Activated CD4-positive, alpha-beta T cell treated with anti-CD3 and anti-CD28 coated beads, Interleukin-2, amount 50 U/mL, for 24 hours (primary cell): ENCODE data around the gene EHMT2.
"Not testable (repeated sequence)": the region's sequence is repeated elsewhere in the genome, so short reads cannot be mapped to it uniquely, and the experiment has no call there.

Source experiments
- DNase-seq, 2 donors: peaks; one replicate each; pipeline ENCODE4 v3.0.0-alpha.2; 2020; ENCODE audit warnings: low read depth in 1 of 2, low spot score in 1 of 2

The EHMT2 gene

GRCh38 chr6:31897612-31898382, at the start of gene EHMT2:
TSS of gene EHMT2 (minus strand) at chr6:31897698. CDS start at chr6:31897677, 21 bp downstream.
- peak; percentile 65 to 70 for DNase-seq

- DNase-seq, result no peak
These were observed 49.7 kb upstream of the EHMT2 start for GRCh38 chr6:31947070-31947675.

GRCh38 chr6:31946370-31946885, 48.9 kb upstream of the EHMT2 start:
- DNase-seq, result no peak

GRCh38 chr6:31945507-31946369, 48.2 kb upstream of the EHMT2 start, which contains the start of gene CFB:
TSS of gene CFB (plus strand) at chr6:31946095. CDS start at chr6:31946222, 127 bp downstream.
- DNase-seq, result no peak

- DNase-seq, result no peak
These were observed 47.6 kb upstream of the EHMT2 start for GRCh38 chr6:31945154-31945506.

GRCh38 chr6:31943742-31944141, 46.2 kb upstream of the EHMT2 start:
- DNase-seq, result no peak

- DNase-seq, result no peak
These were observed 42.8 kb upstream of the EHMT2 start for GRCh38 chr6:31940256-31940664.

GRCh38 chr6:31935823-31936222, 38.3 kb upstream of the EHMT2 start:
- DNase-seq, result no peak

- no peak for DNase-seq
These were observed 37.5 kb upstream of the EHMT2 start for GRCh38 chr6:31935021-31935420.

GRCh38 chr6:31933537-31933936, 36.0 kb upstream of the EHMT2 start:
- no peak for DNase-seq

GRCh38 chr6:31932137-31932536, 34.6 kb upstream of the EHMT2 start:
- not testable (repeated sequence) for DNase-seq

GRCh38 chr6:31930962-31931361, 33.5 kb upstream of the EHMT2 start:
- DNase-seq, result no peak

GRCh38 chr6:31928672-31928939, 31.1 kb upstream of the EHMT2 start:
- no peak for DNase-seq

GRCh38 chr6:31927863-31928671, 30.6 kb upstream of the EHMT2 start:
- DNase-seq, result no peak

GRCh38 chr6:31927242-31927862, 29.9 kb upstream of the EHMT2 start, which contains the start of gene C2:
TSS of gene C2 (plus strand) at chr6:31927717. CDS start at chr6:31927753, 36 bp downstream.
- DNase-seq, result no peak

- DNase-seq, result no peak
These were observed 25.4 kb upstream of the EHMT2 start for GRCh38 chr6:31922942-31923341.

GRCh38 chr6:31920811-31921210, 23.3 kb upstream of the EHMT2 start:
- DNase-seq, result no peak

- no peak for DNase-seq
These were observed 22.3 kb upstream of the EHMT2 start for GRCh38 chr6:31919624-31920303.

- no peak for DNase-seq
These were observed 20.7 kb upstream of the EHMT2 start for GRCh38 chr6:31918069-31918720.
